ENCODE measurements around the gene AFF2.
A peak's percentile ranks its signal among the peaks of the same experiment; 100 is the strongest.

Gene AFF2

DNA sequence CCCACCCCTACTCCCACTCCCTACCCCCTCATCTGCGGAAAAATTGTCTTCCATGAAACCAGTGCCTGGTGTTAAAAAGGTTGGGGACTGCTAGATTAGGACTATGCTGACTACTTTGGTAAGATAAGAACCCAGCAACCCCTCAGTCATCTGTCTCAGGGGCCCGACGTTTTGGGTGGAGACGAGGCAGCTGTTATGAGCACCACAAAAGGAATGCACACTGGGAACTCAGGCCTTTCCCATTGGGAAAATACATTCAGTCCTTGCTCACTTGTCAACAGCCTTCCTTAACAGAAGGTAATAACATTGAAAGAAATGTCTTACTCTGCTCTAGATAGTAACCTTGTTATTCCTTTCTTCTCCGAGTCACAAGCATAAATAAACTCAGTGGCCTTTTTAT, 310.8 kb downstream of the AFF2 start:
- no peak for DNase-seq (ENCODE audit: low read depth, low spot score)
- no peak overlapping the region for H3K27ac ChIP-seq

DNA sequence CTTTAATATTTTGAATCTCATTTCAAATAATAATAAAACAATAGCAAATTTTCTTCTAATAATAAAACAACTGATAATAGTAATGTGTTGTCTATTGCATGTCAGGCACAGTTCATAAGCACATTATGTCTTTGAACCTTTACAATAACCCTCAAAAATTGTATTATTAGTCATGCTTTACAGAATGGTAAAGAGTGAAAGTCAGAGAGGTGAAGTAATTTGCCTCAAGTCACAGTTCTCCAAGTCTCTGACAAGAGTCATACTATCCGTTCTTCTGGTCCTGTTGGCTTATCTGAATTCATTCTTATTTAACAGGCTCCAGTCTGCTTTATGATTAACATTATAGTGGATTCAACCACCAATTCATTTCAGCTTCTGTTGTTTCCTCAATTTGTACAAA, 313.0 kb downstream of the AFF2 start:
- no peak for DNase-seq (ENCODE audit: low read depth, low spot score)
- no peak overlapping the region for H3K27ac ChIP-seq

DNA sequence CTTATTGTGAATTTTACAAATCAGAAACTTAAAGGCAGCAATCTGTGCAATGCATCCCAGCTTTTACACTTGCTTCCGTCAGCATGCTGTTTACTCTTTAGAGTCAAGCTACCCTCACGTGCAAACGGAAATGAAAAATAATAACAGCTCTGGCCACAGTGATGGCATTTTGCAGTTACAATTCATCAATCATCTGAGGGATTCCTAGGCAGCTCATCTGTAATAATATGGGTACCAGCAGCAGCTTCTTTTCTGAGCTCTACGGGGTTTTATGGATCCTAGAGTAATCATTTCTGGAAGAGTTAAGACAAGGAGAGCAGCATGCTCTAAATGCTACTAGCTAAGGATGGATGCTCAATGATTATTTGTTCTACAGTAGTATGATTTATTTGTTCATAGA, 313.6 kb downstream of the AFF2 start:
- no peak overlapping the region for H3K27ac ChIP-seq
- no peak for DNase-seq (ENCODE audit: low read depth, low spot score)

GRCh38 chrX:148815218-148815961, 315.0 kb downstream of the AFF2 start:
- no peak for DNase-seq (ENCODE audit: low read depth, low spot score)
- H3K27ac ChIP-seq: no peak overlapping the region

GRCh38 chrX:148823986-148824385, 323.6 kb downstream of the AFF2 start:
- DNase-seq (ENCODE audit: low read depth, low spot score): no peak
- H3K27ac ChIP-seq: no peak overlapping the region

DNA sequence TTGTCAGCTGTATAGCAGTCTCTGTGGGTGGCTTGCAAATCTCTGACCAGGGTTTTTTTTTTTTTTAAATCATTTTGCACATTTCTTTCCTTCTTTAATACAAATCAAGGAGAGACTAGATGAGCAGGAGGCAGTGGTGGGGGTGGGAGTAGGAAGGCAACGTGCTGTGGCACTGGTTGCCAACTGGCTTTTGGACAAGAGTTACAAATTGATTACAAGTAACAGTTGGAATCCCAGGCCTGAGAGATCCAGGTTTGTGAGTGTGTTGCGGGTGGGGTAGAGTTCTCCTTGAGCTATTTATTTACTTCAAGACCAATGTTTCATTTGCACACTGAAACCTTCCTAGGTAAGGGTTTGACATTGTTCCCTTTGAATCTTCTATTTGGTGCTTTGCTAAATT, 325.3 kb downstream of the AFF2 start:
- DNase-seq (ENCODE audit: low read depth, low spot score): no peak
- H3K27ac ChIP-seq: no peak overlapping the region

GRCh38 chrX:148836741-148837140, 336.3 kb downstream of the AFF2 start:
- DNase-seq (ENCODE audit: low read depth, low spot score): no peak
- H3K27ac ChIP-seq: no peak overlapping the region

GRCh38 chrX:148850631-148851030, 350.2 kb downstream of the AFF2 start:
- DNase-seq (ENCODE audit: low read depth, low spot score): no peak
- H3K27ac ChIP-seq: no peak overlapping the region

GRCh38 chrX:148854306-148854705, 353.9 kb downstream of the AFF2 start:
- no peak overlapping the region for H3K27ac ChIP-seq
- DNase-seq (ENCODE audit: low read depth, low spot score): no peak

DNA sequence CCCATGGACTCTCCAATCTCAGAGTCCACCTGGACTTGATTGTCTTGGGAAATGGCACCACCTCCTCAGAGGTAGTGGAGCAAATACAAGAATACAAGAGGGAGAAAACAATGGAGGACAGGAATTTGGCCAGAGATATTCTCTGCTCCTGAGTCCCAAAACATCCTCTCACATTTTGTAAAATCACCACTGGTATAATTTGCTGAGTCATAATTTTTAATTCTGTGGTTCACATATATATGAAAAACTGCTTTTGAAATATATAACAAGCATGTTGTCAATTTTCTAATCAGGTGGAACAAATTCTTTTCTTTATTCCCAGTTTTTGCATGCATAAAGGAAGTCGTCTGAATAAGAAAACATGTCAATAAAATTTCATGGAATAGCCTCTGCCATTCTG, 356.1 kb downstream of the AFF2 start:
- H3K27ac ChIP-seq: no peak overlapping the region
- DNase-seq (ENCODE audit: low read depth, low spot score): no peak

- no peak overlapping the region for H3K27ac ChIP-seq
Observed at GRCh38 chrX:148865277-148866210, 365.1 kb downstream of the AFF2 start.

GRCh38 chrX:148867596-148867995, 367.2 kb downstream of the AFF2 start:
- DNase-seq (ENCODE audit: low read depth, low spot score): peak; percentile 0
- peak overlapping the region; percentile 14 for H3K27ac ChIP-seq

More at GRCh38 chrX:148865277-148866210, 365.1 kb downstream of the AFF2 start:
- DNase-seq (ENCODE audit: low read depth, low spot score): no peak

- no peak overlapping the region for H3K27ac ChIP-seq
- peak; percentile 2 for DNase-seq (ENCODE audit: low read depth, low spot score)
Observed at GRCh38 chrX:148871422-148872160, 371.2 kb downstream of the AFF2 start.

GRCh38 chrX:148872161-148872535, 371.7 kb downstream of the AFF2 start:
- H3K27ac ChIP-seq: no peak overlapping the region
- no peak for DNase-seq (ENCODE audit: low read depth, low spot score)

GRCh38 chrX:148872881-148873280, 372.5 kb downstream of the AFF2 start:
- no peak overlapping the region for H3K27ac ChIP-seq
- no peak for DNase-seq (ENCODE audit: low read depth, low spot score)

DNA sequence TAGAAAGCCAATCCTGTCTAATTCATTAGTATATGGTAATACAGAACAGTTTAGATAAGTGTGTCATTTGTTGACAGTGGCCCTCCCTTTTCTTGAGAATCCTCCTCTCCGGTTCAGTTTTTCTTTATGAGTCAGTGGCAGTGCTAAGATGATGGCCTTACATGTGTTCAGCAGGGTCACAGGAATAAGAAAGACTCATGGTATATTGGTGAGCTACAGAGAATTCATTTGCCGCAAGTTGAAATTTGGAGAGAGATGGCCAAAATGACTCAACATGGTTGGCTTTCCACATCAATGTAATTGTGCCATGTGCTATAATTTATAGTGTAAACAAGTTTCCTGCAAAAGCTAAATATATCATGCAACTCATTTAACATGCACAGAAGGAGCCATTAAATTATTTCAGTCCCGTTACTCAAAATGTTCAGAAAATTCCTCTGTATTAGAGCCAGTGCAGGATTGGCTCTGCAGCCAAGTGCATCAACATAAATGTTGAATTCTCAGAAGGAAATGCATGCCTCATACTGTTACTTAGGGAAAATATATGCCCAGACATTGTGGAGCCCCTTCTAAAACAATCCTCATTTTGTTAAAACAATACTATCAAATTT, 374.3 kb downstream of the AFF2 start:
- no peak overlapping the region for H3K27ac ChIP-seq
- no peak for DNase-seq (ENCODE audit: low read depth, low spot score)

- no peak overlapping the region for H3K27ac ChIP-seq
- DNase-seq (ENCODE audit: low read depth, low spot score): no peak
Observed at GRCh38 chrX:148878371-148878770, 378.0 kb downstream of the AFF2 start.

DNA sequence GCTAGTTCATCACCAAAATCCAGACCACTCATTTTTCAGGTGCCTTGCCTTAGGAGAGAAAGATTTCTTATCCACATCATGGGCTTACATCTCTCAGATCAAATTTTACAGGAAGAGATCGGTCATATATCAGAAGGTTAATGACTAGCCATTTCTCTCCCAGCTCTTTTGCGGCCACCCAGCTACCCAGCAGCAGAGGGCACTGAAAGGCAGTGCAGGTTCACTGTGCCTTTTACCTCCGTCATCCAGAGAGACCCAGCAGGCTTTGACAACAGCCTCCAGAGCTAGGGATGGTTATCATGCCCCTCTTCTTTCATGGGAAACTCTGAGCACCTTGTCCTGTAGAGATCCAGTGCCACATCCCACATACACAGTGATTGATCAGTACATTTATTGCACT, 384.8 kb downstream of the AFF2 start:
- H3K27ac ChIP-seq: no peak overlapping the region

DNA sequence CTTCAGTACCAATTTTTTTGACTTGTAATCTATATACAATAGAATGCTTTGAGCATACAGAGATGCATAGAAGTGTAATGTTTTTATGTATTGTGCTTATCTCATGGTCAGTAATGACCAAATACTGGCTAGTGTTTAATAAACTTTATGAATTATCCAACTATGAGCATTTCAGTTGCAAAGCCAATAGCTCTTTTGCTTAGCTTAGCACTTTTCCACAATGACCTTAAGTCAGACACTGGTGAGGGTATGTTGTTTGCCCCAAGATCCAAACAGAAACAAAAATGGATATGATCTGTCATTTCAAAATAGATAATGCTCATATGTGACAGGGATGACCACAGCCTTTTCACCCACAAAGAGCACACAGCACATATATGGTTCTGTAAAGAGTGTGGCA, 393.0 kb downstream of the AFF2 start:
- no peak overlapping the region for H3K27ac ChIP-seq
- DNase-seq (ENCODE audit: low read depth, low spot score): no peak

More for the DNA sequence above, 384.8 kb downstream of the AFF2 start:
- DNase-seq (ENCODE audit: low read depth, low spot score): no peak

GRCh38 chrX:148902581-148902980, 402.2 kb downstream of the AFF2 start:
- no peak for DNase-seq (ENCODE audit: low read depth, low spot score)
- H3K27ac ChIP-seq: no peak overlapping the region

Measured in epithelial cell of prostate (primary cell).